Measurements from ENCODE around the gene ASCC1. TPM values are rescaled to one million over a fixed set of nuclear protein-coding genes. Genes with fewer than 3 reads are reported as not detected.

ASCC1 gene
- total and polyA plus RNA-seq, 7 experiments from 2014 or later, result 19.4 to 33.1 (median 24.4) TPM

DNA sequence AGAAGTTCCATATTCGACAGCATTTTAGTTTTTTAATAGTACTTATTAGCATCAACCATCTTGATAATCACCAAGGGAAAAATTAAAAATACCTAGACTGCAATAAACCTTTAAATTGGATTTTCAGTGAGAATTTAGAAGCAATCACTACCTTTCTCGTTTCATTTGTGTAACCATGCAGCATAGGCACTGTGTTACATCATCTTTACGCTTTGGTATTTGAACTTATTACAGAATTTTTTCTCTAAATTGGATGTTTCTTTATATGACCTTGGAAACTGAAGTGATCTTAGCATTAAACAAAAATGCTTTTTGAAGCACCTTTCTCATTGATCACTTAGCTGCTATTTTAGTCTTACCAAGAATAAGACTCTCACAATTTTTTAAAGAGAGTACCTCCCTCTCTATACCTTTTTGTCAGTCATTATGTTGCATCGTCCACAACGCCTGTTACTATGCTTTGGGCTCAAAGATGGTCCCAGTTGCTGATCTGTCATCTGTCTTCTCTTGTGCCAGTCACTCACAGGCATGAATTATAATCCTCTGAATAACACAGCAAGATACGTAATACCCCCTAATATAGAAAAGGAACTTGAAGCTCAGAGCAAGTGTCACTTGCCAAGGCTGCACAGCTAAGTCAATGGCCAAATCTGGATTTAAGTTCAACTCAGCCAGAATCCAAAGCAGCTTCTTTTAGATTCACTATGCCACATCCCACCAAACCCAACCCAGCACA is 19.6 kb upstream of the ASCC1 start:
- Mint-ChIP-seq H3K36me3 (peaks cover 5 to 32% (median 21%) of the 10 kb centered on the region in 5 donors), H3K4me3 (no peak overlapping the region), H3K9me3 (peaks cover 0 to 2% (median 0%) of the 10 kb centered on the region in 11 donors), H3K4me1 (peaks cover 5 to 33% (median 16%) of the 10 kb centered on the region in 7 donors), H3K27me3 (no peaks in the 10 kb centered on the region), H3K27ac (peak overlapping the region in 8 of 9 donors; percentile 30 to 78 (median 46))
- Histone ChIP-seq H3K36me3 (ENCODE audit: control insufficient read depth in 2 of 3, insufficient read depth in 3 of 3, low read length in 3 of 3) (peaks cover 0 to 52% (median 12%) of the 10 kb centered on the region in 3 experiments), H3K27ac (ENCODE audit: low read depth, low read length) (no peak overlapping the region), H3K27me3 (ENCODE audit: control insufficient read depth in 2 of 2, insufficient read depth in 2 of 2, low read length in 2 of 2) (no peaks in the 10 kb centered on the region), H3K4me3 (ENCODE audit: low read length) (no peak overlapping the region), H3K4me1 (ENCODE audit: control insufficient read depth in 2 of 2, insufficient read depth in 2 of 2, low read length in 2 of 2) (peaks cover 0 to 4% of the 10 kb centered on the region in 2 donors), H3K9me3 (ENCODE audit: control insufficient read depth in 2 of 3, low read length in 3 of 3) (no peaks in the 10 kb centered on the region)
- no peak for ATAC-seq
- intact Hi-C loops (cut with micrococcal nuclease), result loop anchor here in 1 of 2 donors (2.0 kb wide), 1 partner anchor 13 kb away; no protein-coding TSS in a partner anchor
- POLR2A ChIA-PET, result interaction anchor here (0.7 to 1.1 kb wide), 7 partner anchors 10 to 38 kb away, joined by 3 to 9 read pairs (median 3); partner anchors contain the start of genes ANAPC16, ASCC1 and DDIT4
- DNase-seq, result no peak
- CTCF ChIA-PET, result interaction anchor here (1.0 to 1.6 kb wide), 3 partner anchors 96 to 187 kb away, joined by 3 to 4 read pairs (median 4); no protein-coding TSS in a partner anchor

DNA sequence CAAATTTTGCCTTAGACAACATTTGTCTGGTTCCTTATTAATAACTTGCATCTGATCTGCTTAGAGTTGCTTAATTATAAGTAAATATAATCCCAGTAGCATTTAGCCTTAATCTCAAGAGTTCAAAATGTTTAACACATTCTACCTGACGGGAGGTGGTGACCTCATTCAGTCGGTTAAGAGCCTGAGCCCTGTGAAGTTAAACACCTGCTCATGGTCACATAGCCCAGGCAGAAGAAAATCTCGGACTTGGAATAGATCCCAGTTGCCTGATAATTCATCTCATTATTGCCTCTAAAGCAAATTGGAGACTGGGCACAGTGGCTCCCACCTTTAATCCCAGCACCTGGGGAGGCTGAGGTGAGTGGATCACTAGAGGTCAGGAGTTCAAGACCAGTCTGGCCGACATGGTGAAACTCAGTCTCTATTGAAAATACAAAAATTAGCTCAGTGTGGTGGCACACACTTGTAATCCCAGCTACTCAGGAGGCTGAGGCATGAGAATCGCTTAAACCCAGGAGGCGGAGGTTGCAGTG is 18.6 kb upstream of the ASCC1 start:
- no peak overlapping the region for H3K4me3 ChIP-seq (ENCODE audit: low read length)
- Mint-ChIP-seq H3K9me3 (peaks cover 0 to 2% (median 0%) of the 10 kb centered on the region in 11 donors), H3K4me3 (no peak overlapping the region), H3K27ac (no peak overlapping the region), H3K36me3 (peaks cover 6 to 37% (median 25%) of the 10 kb centered on the region in 5 donors), H3K4me1 (peaks cover 8 to 34% (median 20%) of the 10 kb centered on the region in 7 donors), H3K27me3 (no peaks in the 10 kb centered on the region)
- H3K4me1 ChIP-seq (ENCODE audit: control insufficient read depth in 2 of 2, insufficient read depth in 2 of 2, low read length in 2 of 2), result peaks cover 0 to 12% of the 10 kb centered on the region in 2 donors
- ATAC-seq, result no peak
- CTCF ChIA-PET, result no interaction called here
- peaks cover 0 to 59% (median 12%) of the 10 kb centered on the region in 3 experiments for H3K36me3 ChIP-seq (ENCODE audit: control insufficient read depth in 2 of 3, insufficient read depth in 3 of 3, low read length in 3 of 3)
- H3K27me3 ChIP-seq (ENCODE audit: control insufficient read depth in 2 of 2, insufficient read depth in 2 of 2, low read length in 2 of 2), result no peaks in the 10 kb centered on the region
- H3K9me3 ChIP-seq (ENCODE audit: control insufficient read depth in 2 of 3, low read length in 3 of 3), result no peaks in the 10 kb centered on the region
- H3K27ac ChIP-seq (ENCODE audit: low read depth, low read length), result no peak overlapping the region
- intact Hi-C loops (cut with micrococcal nuclease), result loop anchor here in 1 of 2 donors (2.0 kb wide), 1 partner anchor 14 kb away; no protein-coding TSS in a partner anchor
- POLR2A ChIA-PET, result no interaction called here
- DNase-seq, result no peak

DNA sequence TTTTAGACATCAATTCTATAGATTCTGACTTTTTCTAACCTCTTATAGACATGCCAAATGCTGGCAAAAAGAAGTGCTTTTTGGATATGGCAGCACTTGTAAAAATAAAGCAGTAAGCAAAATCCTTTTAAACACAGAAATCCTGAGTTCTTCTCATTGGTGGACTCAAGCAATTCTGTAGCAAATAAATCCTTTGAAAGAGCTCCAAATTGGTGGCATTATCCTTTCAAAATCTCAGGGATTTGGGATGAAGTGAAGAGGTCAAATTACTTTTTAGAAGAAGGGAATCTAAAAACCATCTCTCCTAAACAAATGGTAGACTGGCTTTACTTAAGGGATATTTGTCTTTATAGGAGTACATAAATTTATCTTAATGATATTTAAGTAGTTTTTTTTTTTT is 17.5 kb upstream of the ASCC1 start:
- Histone ChIP-seq H3K27ac (ENCODE audit: low read depth, low read length) (no peak overlapping the region), H3K9me3 (ENCODE audit: control insufficient read depth in 2 of 3, low read length in 3 of 3) (no peaks in the 10 kb centered on the region), H3K4me1 (ENCODE audit: control insufficient read depth in 2 of 2, insufficient read depth in 2 of 2, low read length in 2 of 2) (peaks cover 3 to 18% of the 10 kb centered on the region in 2 donors), H3K36me3 (ENCODE audit: control insufficient read depth in 2 of 3, insufficient read depth in 3 of 3, low read length in 3 of 3) (peaks cover 0 to 65% (median 15%) of the 10 kb centered on the region in 3 experiments), H3K27me3 (ENCODE audit: control insufficient read depth in 2 of 2, insufficient read depth in 2 of 2, low read length in 2 of 2) (no peaks in the 10 kb centered on the region), H3K4me3 (ENCODE audit: low read length) (no peak overlapping the region)
- no peak for DNase-seq
- ChIA-PET CTCF (interaction anchor here (0.6 kb wide), 2 partner anchors 337 to 549 kb away, joined by 3 read pairs; no protein-coding TSS in a partner anchor), POLR2A (interaction anchor here (0.6 to 1.1 kb wide), 2 partner anchors 8 to 168 kb away, joined by 3 read pairs; no protein-coding TSS in a partner anchor)
- intact Hi-C loops (cut with micrococcal nuclease), result loop anchor here in 1 of 2 donors (2.0 kb wide), 1 partner anchor 15 kb away; no protein-coding TSS in a partner anchor
- no peak for ATAC-seq
- Mint-ChIP-seq H3K9me3 (peaks cover 0 to 2% (median 0%) of the 10 kb centered on the region in 11 donors), H3K27ac (peak overlapping the region in 2 of 9 donors; percentile 46 to 70), H3K27me3 (no peaks in the 10 kb centered on the region), H3K4me1 (peaks cover 14 to 38% (median 25%) of the 10 kb centered on the region in 7 donors), H3K36me3 (peaks cover 6 to 40% (median 24%) of the 10 kb centered on the region in 5 donors), H3K4me3 (no peak overlapping the region)

DNA sequence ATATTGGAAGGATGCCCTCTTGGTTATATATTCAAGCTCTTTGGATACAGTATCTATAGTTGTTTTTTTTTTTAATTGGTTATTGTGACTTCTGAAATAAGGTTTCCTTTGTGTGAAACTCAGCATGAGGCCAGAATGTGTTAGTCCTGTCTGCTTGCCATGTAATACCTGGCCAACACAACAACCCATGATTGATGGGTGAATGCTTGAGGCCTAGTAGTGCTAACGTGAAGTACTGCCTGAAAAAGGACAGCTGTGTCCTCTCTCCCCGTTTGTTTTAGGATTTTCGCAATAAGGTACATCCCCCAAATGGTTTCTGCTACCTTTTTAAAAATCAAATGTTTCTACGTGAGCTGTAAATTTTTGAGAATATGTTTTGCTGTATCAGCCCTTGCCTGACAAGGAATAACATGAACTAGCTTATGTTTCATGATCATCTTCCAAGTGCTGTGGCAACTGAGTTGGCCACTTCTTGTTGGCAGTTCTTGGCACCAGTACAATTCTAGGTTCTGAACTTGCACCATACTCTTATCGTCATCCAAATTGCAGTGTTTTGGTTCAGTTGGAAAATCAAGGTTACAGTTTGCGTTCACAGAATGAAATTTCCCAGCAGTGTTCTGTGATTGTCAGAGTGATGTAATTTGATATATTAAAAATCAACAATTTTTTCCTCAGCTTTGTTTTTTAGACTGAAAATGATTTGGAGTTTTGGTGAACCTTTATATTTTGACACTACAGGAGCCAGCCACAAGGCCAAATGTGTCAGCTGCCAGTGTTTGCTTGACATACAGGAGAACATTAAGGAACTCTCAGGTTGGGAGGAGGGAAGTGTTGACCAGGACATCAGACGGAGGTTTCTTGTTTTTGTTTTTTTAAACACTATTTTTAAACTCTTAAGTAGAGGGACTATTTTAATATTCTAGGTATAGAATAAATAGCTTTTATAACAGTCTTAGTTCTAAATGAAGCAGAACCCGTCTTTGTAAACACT is 13.5 kb upstream of the ASCC1 start:
- Histone ChIP-seq H3K36me3 (ENCODE audit: control insufficient read depth in 2 of 3, insufficient read depth in 3 of 3, low read length in 3 of 3) (peaks cover 0 to 46% (median 18%) of the 10 kb centered on the region in 3 experiments), H3K27me3 (ENCODE audit: control insufficient read depth in 2 of 2, insufficient read depth in 2 of 2, low read length in 2 of 2) (no peaks in the 10 kb centered on the region), H3K9me3 (ENCODE audit: control insufficient read depth in 2 of 3, low read length in 3 of 3) (no peaks in the 10 kb centered on the region), H3K4me1 (ENCODE audit: control insufficient read depth in 2 of 2, insufficient read depth in 2 of 2, low read length in 2 of 2) (peaks cover 10 to 36% of the 10 kb centered on the region in 2 donors), H3K4me3 (ENCODE audit: low read length) (no peak overlapping the region), H3K27ac (ENCODE audit: low read depth, low read length) (peak overlapping the region; percentile 42)
- H3K9me3 Mint-ChIP-seq, result peaks cover 0 to 2% (median 0%) of the 10 kb centered on the region in 11 donors
- H3K4me3 Mint-ChIP-seq, result peak overlapping the region in 6 of 10 donors; percentile 1 to 52 (median 44)
- intact Hi-C loops (cut with micrococcal nuclease), result no loop called here
- H3K27me3 Mint-ChIP-seq, result no peaks in the 10 kb centered on the region
- ATAC-seq (no peak), DNase-seq (no peak)
- H3K4me1 Mint-ChIP-seq, result peaks cover 28 to 52% (median 48%) of the 10 kb centered on the region in 7 donors
- H3K27ac Mint-ChIP-seq, result peak overlapping the region; percentile 3 to 86 (median 72)
- H3K36me3 Mint-ChIP-seq, result peaks cover 6 to 36% (median 18%) of the 10 kb centered on the region in 5 donors
- CTCF ChIA-PET, result interaction anchor here (0.5 to 1.9 kb wide), 5 partner anchors 14 to 181 kb away, joined by 3 to 8 read pairs (median 3); partner anchors contain the start of genes ANAPC16 and ASCC1
- POLR2A ChIA-PET, result interaction anchor here (0.6 to 3.1 kb wide), 11 partner anchors 9 to 149 kb away, joined by 3 to 21 read pairs (median 3); partner anchors contain the start of genes ANAPC16 and ASCC1

DNA sequence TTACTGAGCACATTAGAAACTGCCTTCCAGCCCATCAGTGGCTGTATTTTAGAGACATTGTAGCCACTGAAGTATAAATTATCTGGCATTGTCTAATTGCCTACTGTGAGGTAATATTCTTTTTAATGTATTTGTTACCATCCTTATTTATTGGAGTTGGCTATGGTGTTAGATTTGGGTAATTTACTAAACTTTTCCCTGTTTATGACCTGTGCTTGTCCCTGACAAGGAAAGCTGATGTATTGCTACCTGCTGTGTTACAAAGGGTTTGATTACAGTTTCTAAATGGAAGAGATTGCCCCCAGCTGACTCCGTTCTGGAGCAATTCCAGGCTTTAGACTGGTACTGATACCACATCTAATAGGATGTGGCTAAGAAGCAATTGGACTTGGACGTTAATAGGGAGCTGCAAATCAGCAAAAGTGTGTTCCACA is 12.3 kb upstream of the ASCC1 start:
- peaks cover 39 to 64% (median 57%) of the 10 kb centered on the region in 7 donors for H3K4me1 Mint-ChIP-seq
- H3K9me3 ChIP-seq (ENCODE audit: control insufficient read depth in 2 of 3, low read length in 3 of 3), result no peaks in the 10 kb centered on the region

More for the DNA sequence above, 12.3 kb upstream of the ASCC1 start:
- intact Hi-C loops (cut with micrococcal nuclease), result no loop called here
- peak overlapping the region; percentile 42 for H3K27ac ChIP-seq (ENCODE audit: low read depth, low read length)
- H3K36me3 ChIP-seq (ENCODE audit: control insufficient read depth in 2 of 3, insufficient read depth in 3 of 3, low read length in 3 of 3), result peaks cover 0 to 36% (median 14%) of the 10 kb centered on the region in 3 experiments
- no peak for ATAC-seq
- Mint-ChIP-seq H3K4me3 (peak overlapping the region in 6 of 10 donors; percentile 2 to 52 (median 16)), H3K27me3 (no peaks in the 10 kb centered on the region), H3K36me3 (peaks cover 6 to 38% (median 21%) of the 10 kb centered on the region in 5 donors), H3K9me3 (peaks cover 0 to 2% (median 0%) of the 10 kb centered on the region in 11 donors), H3K27ac (peak overlapping the region; percentile 34 to 80 (median 55))
- ChIA-PET POLR2A (interaction anchor here (0.9 to 3.1 kb wide), 8 partner anchors 11 to 148 kb away, joined by 3 to 21 read pairs (median 4); partner anchors contain the start of genes ANAPC16 and ASCC1), CTCF (interaction anchor here (0.7 to 1.9 kb wide), 3 partner anchors 13 to 167 kb away, joined by 3 to 8 read pairs (median 4); partner anchors contain the start of genes ANAPC16 and ASCC1)
- no peak for DNase-seq
- H3K4me1 ChIP-seq (ENCODE audit: control insufficient read depth in 2 of 2, insufficient read depth in 2 of 2, low read length in 2 of 2), result peaks cover 10 to 45% of the 10 kb centered on the region in 2 donors
- no peaks in the 10 kb centered on the region for H3K27me3 ChIP-seq (ENCODE audit: control insufficient read depth in 2 of 2, insufficient read depth in 2 of 2, low read length in 2 of 2)
- H3K4me3 ChIP-seq (ENCODE audit: low read length), result no peak overlapping the region

All from naive thymus-derived CD4-positive, alpha-beta T cell (primary cell).